HG03108 (cell line): ENCODE results near the gene MRPS24.

ENCODE experiments used
- ATAC-seq: cut with Tn5 transposase; IDR thresholded peaks from one replicate; pipeline ENCODE4 v1.9.1; 2021; ENCODE audit warnings: moderate library complexity; ENCODE audit not compliant: unreplicated experiment

MRPS24 gene

GRCh38 chr7:43877968-43878864 lies 8.9 kb upstream of the MRPS24 start:
- ATAC-seq: no peak

GRCh38 chr7:43876976-43877745 lies 7.8 kb upstream of the MRPS24 start:
- ATAC-seq: no peak

GRCh38 chr7:43876241-43876640 lies 6.9 kb upstream of the MRPS24 start:
- ATAC-seq: no peak

- ATAC-seq: no peak
These were observed 4.0 kb upstream of the MRPS24 start for GRCh38 chr7:43873300-43873699.

GRCh38 chr7:43872406-43873110 lies 3.2 kb upstream of the MRPS24 start:
- no peak for ATAC-seq

- ATAC-seq: no peak
These were observed 1.7 kb upstream of the MRPS24 start for GRCh38 chr7:43871064-43871463.

- no peak for ATAC-seq
These were observed 999 bp upstream of the MRPS24 start for GRCh38 chr7:43870316-43870715.

GRCh38 chr7:43869867-43870240 lies 537 bp upstream of the MRPS24 start:
- no peak for ATAC-seq

GRCh38 chr7:43868681-43869005 lies 674 bp downstream of the MRPS24 start:
- ATAC-seq: no peak

- ATAC-seq: no peak
These were observed 1.1 kb downstream of the MRPS24 start for GRCh38 chr7:43868181-43868580.

- ATAC-seq: no peak
These were observed 4.0 kb downstream of the MRPS24 start for GRCh38 chr7:43865277-43865676.

- no peak for ATAC-seq
These were observed 5.2 kb downstream of the MRPS24 start for GRCh38 chr7:43864126-43864525.

- ATAC-seq: no peak
These were observed 12.3 kb downstream of the MRPS24 start for GRCh38 chr7:43856996-43857395.

- ATAC-seq: no peak
These were observed 13.0 kb downstream of the MRPS24 start for GRCh38 chr7:43856316-43856715.

GRCh38 chr7:43855176-43855575 lies 14.1 kb downstream of the MRPS24 start:
- no peak for ATAC-seq

GRCh38 chr7:43851805-43852204 lies 17.5 kb downstream of the MRPS24 start:
- no peak for ATAC-seq

GRCh38 chr7:43850348-43851116 lies 18.8 kb downstream of the MRPS24 start:
- ATAC-seq: peak; percentile 52

GRCh38 chr7:43849047-43849446 lies 20.3 kb downstream of the MRPS24 start:
- no peak for ATAC-seq

- ATAC-seq: no peak
These were observed 21.8 kb downstream of the MRPS24 start for GRCh38 chr7:43847496-43847895.

- no peak for ATAC-seq
These were observed 24.7 kb downstream of the MRPS24 start for GRCh38 chr7:43844662-43845061.

- ATAC-seq: no peak
These were observed 25.1 kb downstream of the MRPS24 start for GRCh38 chr7:43844257-43844656.
